GM15510 (cell line): ENCODE results near the gene MTMR2.
A peak's percentile ranks its signal among the peaks of the same experiment; 100 is the strongest.

Experiments
- POLR2A ChIP-seq: IDR thresholded peaks from 3 replicates; pipeline ENCODE4 v1.6.1; 2011; ENCODE audit warnings: borderline replicate concordance; ENCODE audit not compliant: insufficient read length; ENCODE audit errors: extremely low read depth

MTMR2 gene

GRCh38 chr11:95923728-95924413, at the start of gene MTMR2:
Gene MTMR2 (minus strand): TSS chr11:95924107. CDS start chr11:95923954, 153 bp downstream.
- peak; percentile 98 for TF ChIP-seq POLR2A

GRCh38 chr11:95972060-95972459, 48.2 kb upstream of the MTMR2 start:
- TF ChIP-seq POLR2A = no peak

- TF ChIP-seq POLR2A = no peak
These were observed 44.7 kb upstream of the MTMR2 start for GRCh38 chr11:95968585-95968984.

- TF ChIP-seq POLR2A = no peak
These were observed 40.4 kb upstream of the MTMR2 start for GRCh38 chr11:95964281-95964680.

- TF ChIP-seq POLR2A = no peak
These were observed 37.9 kb upstream of the MTMR2 start for GRCh38 chr11:95961758-95962157.

- TF ChIP-seq POLR2A = no peak
These were observed 27.0 kb upstream of the MTMR2 start for GRCh38 chr11:95950905-95951304.

GRCh38 chr11:95948637-95949036, 24.7 kb upstream of the MTMR2 start:
- TF ChIP-seq POLR2A = no peak

GRCh38 chr11:95944623-95945022, 20.7 kb upstream of the MTMR2 start:
- no peak for TF ChIP-seq POLR2A

- TF ChIP-seq POLR2A = no peak
These were observed 19.6 kb upstream of the MTMR2 start for GRCh38 chr11:95943546-95943945.

- no peak for TF ChIP-seq POLR2A
These were observed 15.2 kb upstream of the MTMR2 start for GRCh38 chr11:95939091-95939490.

GRCh38 chr11:95937358-95937757, 13.5 kb upstream of the MTMR2 start:
- no peak for TF ChIP-seq POLR2A

- no peak for TF ChIP-seq POLR2A
These were observed 9.7 kb upstream of the MTMR2 start for GRCh38 chr11:95933594-95933993.

GRCh38 chr11:95931916-95932315, 8.0 kb upstream of the MTMR2 start:
- no peak for TF ChIP-seq POLR2A

GRCh38 chr11:95930948-95931347, 7.0 kb upstream of the MTMR2 start:
- no peak for TF ChIP-seq POLR2A

- TF ChIP-seq POLR2A = no peak
These were observed 2.8 kb upstream of the MTMR2 start for GRCh38 chr11:95926726-95927125.

GRCh38 chr11:95925011-95925410, 1.1 kb upstream of the MTMR2 start:
- TF ChIP-seq POLR2A = no peak

GRCh38 chr11:95924414-95924760, 480 bp upstream of the MTMR2 start:
- TF ChIP-seq POLR2A = no peak
